Lower lobe of right lung (tissue), 2 donors: Measurements from ENCODE around the gene ZNF784. TPM values are rescaled to one million over a fixed set of nuclear protein-coding genes. Genes with fewer than 3 reads are reported as not detected.

Experiments
- ATAC-seq, 2 donors: fragments of 200-7000 bp; cut with Tn5 transposase; one replicate each; pipeline ENCODE4 v1.9.1; 2020 to 2022; ENCODE audit warnings: mild to moderate bottlenecking in 2 of 2, moderate library complexity in 2 of 2
- DNase-seq: peaks from one replicate; pipeline ENCODE4 v3.0.0-alpha.2; 2020
- H3K27ac ChIP-seq: fragments of 200-600 bp; one replicate; pipeline ENCODE4 v1.8.0; 2022
- H3K27me3 ChIP-seq: fragments of 200-600 bp; one replicate; pipeline ENCODE4 v1.8.0; 2022; ENCODE audit warnings: low read depth
- H3K36me3 ChIP-seq: fragments of 200-600 bp; one replicate; pipeline ENCODE4 v1.8.0; 2022; ENCODE audit warnings: mild to moderate bottlenecking
- H3K4me1 ChIP-seq: fragments of 200-600 bp; one replicate; pipeline ENCODE4 v1.8.0; 2022
- H3K4me3 ChIP-seq: fragments of 200-600 bp; one replicate; pipeline ENCODE4 v1.8.0; 2022; ENCODE audit warnings: mild to moderate bottlenecking
- H3K9me3 ChIP-seq: fragments of 200-600 bp; one replicate; pipeline ENCODE4 v1.8.0; 2022
- CTCF ChIP-seq: fragments of 200-600 bp; IDR thresholded peaks from one replicate; pipeline ENCODE4 v1.8.0; 2022; ENCODE audit warnings: antibody characterized with exemption, mild to moderate bottlenecking
- intact Hi-C: fragments of 100-400 bp; cut with DNase I; formaldehyde crosslinking; loops from one replicate; pipeline ENCODE4 v1.11.0; 2022
- total RNA-seq: library from RNA; stranded (reverse); fragmentation: NEBNext Ultra II Directional; extraction: Animal tissue kit (Norgen Biotek cat#: 25700); gene quantifications from one replicate; pipeline ENCODE4 v1.2.1, GENCODE V29; 2021
- donor health status: DM: no; HTN: yes; CAD: no; lungs with severe emphysema.

Gene ZNF784
- total RNA-seq, 1 donor from 2014 or later = 7.1 TPM

DNA sequence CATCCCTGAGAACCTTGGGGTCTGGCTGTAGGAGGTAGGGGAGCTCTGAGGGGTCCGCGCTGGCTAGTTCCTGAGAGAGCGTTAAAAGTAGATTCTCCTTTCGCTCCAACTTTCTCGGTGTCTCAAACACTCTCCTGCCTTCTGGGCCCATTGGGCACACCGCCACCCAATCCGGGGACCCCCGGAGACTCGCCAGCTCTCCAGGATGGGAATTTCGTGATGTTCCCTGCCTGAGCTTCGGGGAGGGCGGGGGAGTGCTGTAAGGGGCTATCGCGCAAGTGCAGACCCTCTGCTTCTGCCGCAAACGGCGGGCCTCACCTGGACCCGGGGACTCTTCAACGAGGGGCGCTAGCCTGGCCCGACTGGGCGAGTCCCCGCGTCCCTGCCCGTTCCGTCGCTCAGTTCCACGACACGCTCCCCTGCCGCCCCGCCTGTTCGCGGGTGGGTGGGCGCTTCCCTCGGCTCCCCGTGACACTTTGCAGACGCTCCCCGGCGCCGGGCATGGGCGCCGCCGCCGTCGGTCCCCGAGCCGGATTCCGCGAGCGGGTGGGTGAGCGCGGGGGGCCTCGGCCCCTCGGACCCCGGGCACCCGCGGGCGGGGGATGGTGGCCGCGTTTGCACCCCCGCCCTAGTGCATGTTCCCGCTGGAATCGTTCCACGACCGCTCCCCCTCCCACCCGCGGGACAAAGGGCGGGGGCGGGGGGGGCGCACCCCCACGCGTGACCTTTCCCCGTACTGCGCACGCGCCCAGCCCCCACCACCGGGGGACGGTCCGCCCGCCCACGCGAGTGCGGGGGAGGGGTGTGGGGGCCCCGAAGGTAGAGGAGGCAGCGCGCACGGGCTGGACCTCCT lies 23.6 kb upstream of the ZNF784 start, which contains the start of gene CCDC106:
CCDC106 (plus strand) TSS at position 481 of the 853 bp plus-strand sequence. CDS start 835 bp downstream, outside the sequence.
- Histone ChIP-seq H3K9me3 (no peaks in the 10 kb centered on the region), H3K4me3 (peak within 1 kb of the TSS; percentile 90), H3K27me3 (no peaks in the 10 kb centered on the region), H3K36me3 (peaks cover 18% of the 10 kb centered on the region), H3K4me1 (peaks cover 38% of the 10 kb centered on the region), H3K27ac (peak within 1 kb of the TSS; percentile 84)
- ATAC-seq (peak; percentile 63 to 71), DNase-seq (peak; percentile 79)
- no peak for TF ChIP-seq CTCF
- intact Hi-C loops = no loop called here

- Histone ChIP-seq H3K9me3 (no peaks in the 10 kb centered on the region), H3K27ac (peak overlapping the region; percentile 84), H3K27me3 (no peaks in the 10 kb centered on the region), H3K4me3 (peak overlapping the region; percentile 90), H3K36me3 (peaks cover 12% of the 10 kb centered on the region), H3K4me1 (peaks cover 45% of the 10 kb centered on the region)
- TF ChIP-seq CTCF = no peak
- DNase-seq = no peak
- ATAC-seq = no peak
- intact Hi-C loops = no loop called here
These were observed 22.7 kb upstream of the ZNF784 start for GRCh38 chr19:55646889-55647731.

- H3K36me3 ChIP-seq = peaks cover 12% of the 10 kb centered on the region
- DNase-seq = no peak
- H3K27ac ChIP-seq = no peak overlapping the region
- no peak for ATAC-seq
- no peaks in the 10 kb centered on the region for H3K9me3 ChIP-seq
- H3K27me3 ChIP-seq = no peaks in the 10 kb centered on the region
- H3K4me3 ChIP-seq = no peak overlapping the region
- intact Hi-C loops = no loop called here
- no peak for TF ChIP-seq CTCF
- H3K4me1 ChIP-seq = peaks cover 52% of the 10 kb centered on the region
These were observed 21.1 kb upstream of the ZNF784 start for GRCh38 chr19:55645512-55645881.

GRCh38 chr19:55644842-55645511 lies 20.6 kb upstream of the ZNF784 start:
- peak overlapping the region; percentile 82 for H3K4me3 ChIP-seq

More at GRCh38 chr19:55644842-55645511, 20.6 kb upstream of the ZNF784 start:
- intact Hi-C loops = no loop called here
- DNase-seq = no peak
- H3K27ac ChIP-seq = no peak overlapping the region
- no peak for ATAC-seq
- no peaks in the 10 kb centered on the region for H3K9me3 ChIP-seq
- H3K4me1 ChIP-seq = peaks cover 57% of the 10 kb centered on the region
- no peak for TF ChIP-seq CTCF
- no peaks in the 10 kb centered on the region for H3K27me3 ChIP-seq
- H3K36me3 ChIP-seq = peaks cover 12% of the 10 kb centered on the region
